22Rv1 (cell line): ENCODE measurements around the gene FAM180B.
"Not testable (repeated sequence)": the region's sequence is repeated elsewhere in the genome, so short reads cannot be mapped to it uniquely, and the experiment has no call there.

ENCODE experiments used
- ZFX ChIP-seq: fragments of 450-650 bp; IDR thresholded peaks from 2 replicates; pipeline ENCODE4 v1.6.1; 2017; ENCODE audit warnings: antibody characterized with exemption, borderline replicate concordance
- TF ChIP-seq, protein P1 (sequence below): fragments of 450-650 bp; IDR thresholded peaks from 2 replicates; pipeline ENCODE4 v1.5.1; 2017; ENCODE audit warnings: mild to moderate bottlenecking

DNA sequence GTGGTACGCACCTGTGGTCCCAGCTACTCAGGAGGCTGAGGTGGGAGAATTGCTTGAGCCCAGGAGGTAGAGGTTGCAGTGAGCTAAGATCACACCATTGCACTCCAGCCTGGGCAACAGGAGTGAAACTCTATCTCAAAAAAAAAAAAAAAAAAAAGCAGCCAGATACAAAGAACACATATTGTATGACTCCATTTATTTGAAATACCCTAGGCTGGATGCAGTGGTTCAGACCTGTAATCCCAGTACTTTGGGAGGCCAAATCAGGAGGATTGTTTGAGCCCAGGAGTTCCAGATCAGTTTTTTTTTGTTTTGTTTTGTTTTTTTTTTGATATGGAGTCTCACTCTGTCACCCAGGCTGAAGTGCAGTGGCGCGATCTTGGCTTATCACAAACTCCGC is 24.1 kb upstream of the FAM180B start:
- TF ChIP-seq, protein P1, sequence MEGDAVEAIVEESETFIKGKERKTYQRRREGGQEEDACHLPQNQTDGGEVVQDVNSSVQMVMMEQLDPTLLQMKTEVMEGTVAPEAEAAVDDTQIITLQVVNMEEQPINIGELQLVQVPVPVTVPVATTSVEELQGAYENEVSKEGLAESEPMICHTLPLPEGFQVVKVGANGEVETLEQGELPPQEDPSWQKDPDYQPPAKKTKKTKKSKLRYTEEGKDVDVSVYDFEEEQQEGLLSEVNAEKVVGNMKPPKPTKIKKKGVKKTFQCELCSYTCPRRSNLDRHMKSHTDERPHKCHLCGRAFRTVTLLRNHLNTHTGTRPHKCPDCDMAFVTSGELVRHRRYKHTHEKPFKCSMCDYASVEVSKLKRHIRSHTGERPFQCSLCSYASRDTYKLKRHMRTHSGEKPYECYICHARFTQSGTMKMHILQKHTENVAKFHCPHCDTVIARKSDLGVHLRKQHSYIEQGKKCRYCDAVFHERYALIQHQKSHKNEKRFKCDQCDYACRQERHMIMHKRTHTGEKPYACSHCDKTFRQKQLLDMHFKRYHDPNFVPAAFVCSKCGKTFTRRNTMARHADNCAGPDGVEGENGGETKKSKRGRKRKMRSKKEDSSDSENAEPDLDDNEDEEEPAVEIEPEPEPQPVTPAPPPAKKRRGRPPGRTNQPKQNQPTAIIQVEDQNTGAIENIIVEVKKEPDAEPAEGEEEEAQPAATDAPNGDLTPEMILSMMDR = not testable (repeated sequence)
- TF ChIP-seq ZFX = not testable (repeated sequence)
